ENCODE measurements around the gene MACROH2A2. TPM values are rescaled to one million over a fixed set of nuclear protein-coding genes. Genes with fewer than 3 reads are reported as not detected.
"Not testable (repeated sequence)": the region's sequence is repeated elsewhere in the genome, so short reads cannot be mapped to it uniquely, and the experiment has no call there.

Gene MACROH2A2
- total and polyA plus RNA-seq, 5 donors: 11.5 to 14.7 (median 13.7) TPM

GRCh38 chr10:70101068-70101562 is 48.5 kb downstream of the MACROH2A2 start:
- DNase-seq; H3K27me3 ChIP-seq (ENCODE audit: control insufficient read depth, insufficient read depth); ATAC-seq; H3K4me1 ChIP-seq (ENCODE audit: control insufficient read depth, insufficient read depth, low read length); H3K4me3 ChIP-seq (ENCODE audit: low read length); H3K9me3 ChIP-seq (ENCODE audit: control insufficient read depth, low read length); intact Hi-C loops (cut with DNase I); H3K27ac ChIP-seq (ENCODE audit: low read length): not testable (repeated sequence)
- WGBS: 82% methylated on average over 11 of the region's 11 CpGs

GRCh38 chr10:70101668-70102067 is 49.0 kb downstream of the MACROH2A2 start:
- no peak for DNase-seq
- no peak overlapping the region for H3K4me3 ChIP-seq (ENCODE audit: low read length)
- intact Hi-C loops (cut with DNase I): no loop called here
- H3K4me1 ChIP-seq (ENCODE audit: control insufficient read depth, insufficient read depth, low read length): no peaks in the 10 kb centered on the region
- no peak overlapping the region for H3K27ac ChIP-seq (ENCODE audit: low read length)
- no peaks in the 10 kb centered on the region for H3K27me3 ChIP-seq (ENCODE audit: control insufficient read depth, insufficient read depth)
- H3K9me3 ChIP-seq (ENCODE audit: control insufficient read depth, low read length): no peaks in the 10 kb centered on the region
- WGBS: 65% methylated on average over 3 of the region's 3 CpGs
- no peak for ATAC-seq

- Histone ChIP-seq H3K9me3 (ENCODE audit: control insufficient read depth, low read length) (no peaks in the 10 kb centered on the region), H3K27ac (ENCODE audit: low read length) (no peak overlapping the region), H3K27me3 (ENCODE audit: control insufficient read depth, insufficient read depth) (no peaks in the 10 kb centered on the region), H3K4me3 (ENCODE audit: low read length) (no peak overlapping the region), H3K4me1 (ENCODE audit: control insufficient read depth, insufficient read depth, low read length) (no peaks in the 10 kb centered on the region)
- no peak for ATAC-seq
- intact Hi-C loops (cut with DNase I): no loop called here
- WGBS: 70% methylated on average over 22 of the region's 22 CpGs
- no peak for DNase-seq
Observed at GRCh38 chr10:70106958-70107791, 54.5 kb downstream of the MACROH2A2 start.

- WGBS: 88% methylated on average over 18 of the region's 18 CpGs
- Histone ChIP-seq H3K27me3 (ENCODE audit: control insufficient read depth, insufficient read depth) (no peaks in the 10 kb centered on the region), H3K4me1 (ENCODE audit: control insufficient read depth, insufficient read depth, low read length) (no peaks in the 10 kb centered on the region), H3K9me3 (ENCODE audit: control insufficient read depth, low read length) (no peaks in the 10 kb centered on the region), H3K27ac (ENCODE audit: low read length) (no peak overlapping the region), H3K4me3 (ENCODE audit: low read length) (no peak overlapping the region)
- ATAC-seq: no peak
- intact Hi-C loops (cut with DNase I): no loop called here
- DNase-seq: no peak
Observed at GRCh38 chr10:70109064-70109729, 56.6 kb downstream of the MACROH2A2 start.

GRCh38 chr10:70111496-70111895 is 58.9 kb downstream of the MACROH2A2 start:
- DNase-seq: no peak
- no peak overlapping the region for H3K27ac ChIP-seq (ENCODE audit: low read length)
- intact Hi-C loops (cut with DNase I): no loop called here
- no peaks in the 10 kb centered on the region for H3K9me3 ChIP-seq (ENCODE audit: control insufficient read depth, low read length)
- no peaks in the 10 kb centered on the region for H3K27me3 ChIP-seq (ENCODE audit: control insufficient read depth, insufficient read depth)
- no peak for ATAC-seq
- 93% methylated on average over 22 of the region's 22 CpGs for WGBS
- H3K4me1 ChIP-seq (ENCODE audit: control insufficient read depth, insufficient read depth, low read length): no peaks in the 10 kb centered on the region
- H3K4me3 ChIP-seq (ENCODE audit: low read length): no peak overlapping the region

- no peak for ATAC-seq
- 89% methylated on average over 8 of the region's 8 CpGs for WGBS
Observed at GRCh38 chr10:70112071-70112470, 59.4 kb downstream of the MACROH2A2 start.

GRCh38 chr10:70114902-70115301 is 62.3 kb downstream of the MACROH2A2 start:
- intact Hi-C loops (cut with DNase I): no loop called here
- H3K9me3 ChIP-seq (ENCODE audit: control insufficient read depth, low read length): no peaks in the 10 kb centered on the region

More at GRCh38 chr10:70112071-70112470, 59.4 kb downstream of the MACROH2A2 start:
- intact Hi-C loops (cut with DNase I): no loop called here
- H3K9me3 ChIP-seq (ENCODE audit: control insufficient read depth, low read length): no peaks in the 10 kb centered on the region
- DNase-seq: no peak
- no peaks in the 10 kb centered on the region for H3K4me1 ChIP-seq (ENCODE audit: control insufficient read depth, insufficient read depth, low read length)
- H3K27me3 ChIP-seq (ENCODE audit: control insufficient read depth, insufficient read depth): no peaks in the 10 kb centered on the region
- no peak overlapping the region for H3K27ac ChIP-seq (ENCODE audit: low read length)
- H3K4me3 ChIP-seq (ENCODE audit: low read length): no peak overlapping the region

GRCh38 chr10:70115948-70116682 is 63.5 kb downstream of the MACROH2A2 start:
- 54% methylated on average over 12 of the region's 12 CpGs for whole genome bisulfite sequencing
- intact Hi-C loops (cut with DNase I): no loop called here

More at GRCh38 chr10:70114902-70115301, 62.3 kb downstream of the MACROH2A2 start:
- H3K4me3 ChIP-seq (ENCODE audit: low read length): no peak overlapping the region
- DNase-seq (no peak), ATAC-seq (no peak)
- H3K27me3 ChIP-seq (ENCODE audit: control insufficient read depth, insufficient read depth): no peaks in the 10 kb centered on the region
- H3K27ac ChIP-seq (ENCODE audit: low read length): no peak overlapping the region
- 97% methylated on average over 15 of the region's 15 CpGs for WGBS
- no peaks in the 10 kb centered on the region for H3K4me1 ChIP-seq (ENCODE audit: control insufficient read depth, insufficient read depth, low read length)

GRCh38 chr10:70117646-70118045 is 65.0 kb downstream of the MACROH2A2 start:
- H3K27ac ChIP-seq (ENCODE audit: low read length): no peak overlapping the region
- 79% methylated on average over 10 of the region's 10 CpGs for WGBS
- H3K9me3 ChIP-seq (ENCODE audit: control insufficient read depth, low read length): no peaks in the 10 kb centered on the region
- ATAC-seq: peak in 1 of 2 donors; percentile 34
- DNase-seq: no peak
- H3K4me3 ChIP-seq (ENCODE audit: low read length): no peak overlapping the region
- intact Hi-C loops (cut with DNase I): no loop called here
- no peaks in the 10 kb centered on the region for H3K4me1 ChIP-seq (ENCODE audit: control insufficient read depth, insufficient read depth, low read length)
- no peaks in the 10 kb centered on the region for H3K27me3 ChIP-seq (ENCODE audit: control insufficient read depth, insufficient read depth)

More at GRCh38 chr10:70115948-70116682, 63.5 kb downstream of the MACROH2A2 start:
- Histone ChIP-seq H3K4me3 (ENCODE audit: low read length) (no peak overlapping the region), H3K4me1 (ENCODE audit: control insufficient read depth, insufficient read depth, low read length) (no peaks in the 10 kb centered on the region), H3K27me3 (ENCODE audit: control insufficient read depth, insufficient read depth) (no peaks in the 10 kb centered on the region), H3K27ac (ENCODE audit: low read length) (no peak overlapping the region), H3K9me3 (ENCODE audit: control insufficient read depth, low read length) (no peaks in the 10 kb centered on the region)
- peak; percentile 12 to 47 for ATAC-seq
- peak in 2 of 3 donors; percentile 41 to 74 for DNase-seq

GRCh38 chr10:70118196-70118595 is 65.5 kb downstream of the MACROH2A2 start:
- Histone ChIP-seq H3K9me3 (ENCODE audit: control insufficient read depth, low read length) (no peaks in the 10 kb centered on the region), H3K4me1 (ENCODE audit: control insufficient read depth, insufficient read depth, low read length) (no peaks in the 10 kb centered on the region), H3K27me3 (ENCODE audit: control insufficient read depth, insufficient read depth) (no peaks in the 10 kb centered on the region), H3K27ac (ENCODE audit: low read length) (no peak overlapping the region), H3K4me3 (ENCODE audit: low read length) (no peak overlapping the region)
- no peak for DNase-seq
- no peak for ATAC-seq
- 81% methylated on average over 3 of the region's 3 CpGs for WGBS
- intact Hi-C loops (cut with DNase I): no loop called here

Data from right cardiac atrium (tissue), 5 donors.